Activated T-cell treated with anti-CD3 and anti-CD28 coated beads for 48 hours (primary cell): ENCODE results near the gene CCDC102B.
"Not testable (repeated sequence)": the region's sequence is repeated elsewhere in the genome, so short reads cannot be mapped to it uniquely, and the experiment has no call there.

Experiments used
- DNase-seq: peaks from one replicate; pipeline ENCODE4 v3.0.0-alpha.2; 2020; ENCODE audit warnings: low read depth

The CCDC102B gene

DNA sequence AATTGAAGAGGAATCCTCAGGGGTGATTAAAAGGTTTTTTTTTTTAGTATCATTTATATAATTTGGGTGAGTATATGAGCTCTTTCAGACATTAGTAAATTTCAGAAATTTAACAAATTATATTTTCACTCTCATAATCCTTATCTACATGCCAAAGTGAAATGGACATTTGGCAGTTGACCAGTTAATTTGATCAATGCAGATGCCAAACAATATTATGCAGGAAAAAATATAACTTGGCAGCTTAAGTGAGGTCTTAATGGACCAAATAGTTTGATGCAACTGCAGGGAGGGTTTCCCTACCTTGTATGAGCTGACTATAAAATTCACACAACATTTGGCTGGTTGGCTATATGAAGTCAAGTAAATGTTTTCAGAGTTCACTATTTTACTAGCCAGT is 185.2 kb downstream of the CCDC102B start:
- DNase-seq: no peak

DNA sequence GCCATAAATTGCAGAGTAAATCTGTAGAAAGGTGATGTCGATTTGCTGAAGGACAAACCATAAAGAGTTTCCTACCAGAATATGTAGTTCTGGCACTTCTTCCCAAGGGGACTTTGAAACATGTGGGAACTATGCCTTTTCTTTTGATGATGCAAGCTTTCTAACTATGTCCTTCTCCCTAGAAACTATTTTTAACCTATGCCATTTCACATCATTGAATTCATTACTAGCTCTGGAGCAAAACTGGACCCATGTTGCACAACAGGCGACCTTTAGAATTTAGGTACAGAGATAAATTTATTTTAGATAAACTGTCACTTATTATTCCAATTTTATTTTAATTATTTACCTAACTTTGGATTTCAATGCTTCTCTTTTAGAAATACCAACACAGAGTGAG is 186.5 kb downstream of the CCDC102B start:
- no peak for DNase-seq

DNA sequence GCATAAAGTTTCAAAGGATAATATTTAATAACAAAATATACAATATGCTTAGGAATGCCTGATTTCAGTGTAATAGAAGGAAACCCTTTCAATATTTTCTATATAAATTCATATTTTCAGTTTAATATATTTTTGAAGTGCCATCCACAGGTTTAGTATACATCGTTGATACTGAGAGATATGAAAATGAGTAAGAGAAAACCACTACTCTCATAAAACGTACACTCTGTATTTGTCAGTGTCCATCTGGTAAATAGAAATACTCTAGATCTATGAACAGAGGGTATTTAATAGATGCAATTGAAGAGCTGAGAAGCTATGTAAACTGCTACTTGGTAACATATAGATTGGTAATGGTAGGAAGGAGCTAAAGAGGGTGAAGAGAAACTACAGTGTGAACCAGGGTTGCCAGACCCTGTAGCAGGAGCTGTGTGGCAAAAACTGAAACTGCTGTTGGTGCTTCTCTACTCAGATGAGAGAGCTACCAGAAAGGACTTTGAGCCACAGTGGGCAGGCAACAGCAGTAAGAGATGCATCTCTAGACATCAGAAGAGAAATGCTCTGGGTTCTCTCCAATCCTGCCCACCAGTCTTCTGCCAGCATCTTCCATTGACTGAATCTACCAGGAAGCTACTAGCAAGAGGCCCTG is 187.4 kb downstream of the CCDC102B start:
- no peak for DNase-seq

DNA sequence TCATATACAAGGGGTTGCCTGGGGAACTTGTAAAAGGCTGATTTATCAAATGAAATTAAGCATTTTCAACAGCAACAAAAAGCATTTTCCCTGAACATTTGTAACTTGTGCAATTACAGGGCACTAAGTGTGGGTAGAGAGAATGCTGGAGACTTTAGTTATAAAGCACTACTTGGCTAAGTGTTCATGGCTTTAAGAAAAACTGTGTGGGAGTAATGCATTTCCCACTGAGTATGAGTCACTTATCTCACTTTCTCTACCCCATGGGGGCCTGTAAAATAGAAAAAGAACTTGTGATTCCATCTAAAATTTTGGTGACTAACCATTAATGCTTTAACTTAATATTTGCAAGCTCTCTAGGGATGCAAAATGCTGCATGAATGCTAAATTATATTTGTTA is 193.4 kb downstream of the CCDC102B start:
- no peak for DNase-seq

DNA sequence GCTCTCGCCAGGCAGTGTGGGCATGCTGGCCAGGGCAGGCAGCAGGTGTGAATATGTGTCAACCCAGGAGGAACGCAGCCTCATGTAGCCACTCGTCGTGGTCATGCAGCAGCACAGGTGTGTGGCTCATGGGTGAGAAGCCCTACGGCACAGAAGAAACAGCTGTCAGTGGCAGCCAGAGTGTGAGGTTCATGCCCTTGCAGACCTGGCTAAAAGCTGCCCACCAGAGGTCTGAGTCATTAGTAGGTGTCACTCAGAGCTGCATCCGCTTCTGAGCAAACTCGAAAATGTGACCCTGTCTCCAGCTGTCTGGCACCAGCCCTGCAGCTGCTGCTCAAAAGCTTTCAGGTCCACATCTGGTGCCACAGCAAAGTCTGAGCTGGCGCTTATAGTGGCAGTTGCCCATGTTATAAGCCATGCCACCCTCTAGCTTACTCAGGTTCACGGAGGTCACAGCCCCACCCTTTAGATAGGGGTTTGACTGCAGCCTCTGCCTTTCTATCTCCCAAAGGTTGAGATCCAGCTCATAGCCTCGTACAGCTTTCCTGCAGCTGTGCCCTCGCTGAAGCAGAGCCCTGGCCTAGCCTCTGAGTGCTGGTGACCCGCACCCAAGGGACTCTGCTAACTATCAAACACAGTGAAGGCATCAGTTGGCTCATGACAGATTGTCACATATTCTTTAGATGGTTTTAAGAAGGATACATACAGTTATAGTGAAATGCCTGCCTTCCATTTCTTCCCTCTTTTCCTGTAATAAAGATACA is 195.0 kb downstream of the CCDC102B start:
- DNase-seq: no peak

DNA sequence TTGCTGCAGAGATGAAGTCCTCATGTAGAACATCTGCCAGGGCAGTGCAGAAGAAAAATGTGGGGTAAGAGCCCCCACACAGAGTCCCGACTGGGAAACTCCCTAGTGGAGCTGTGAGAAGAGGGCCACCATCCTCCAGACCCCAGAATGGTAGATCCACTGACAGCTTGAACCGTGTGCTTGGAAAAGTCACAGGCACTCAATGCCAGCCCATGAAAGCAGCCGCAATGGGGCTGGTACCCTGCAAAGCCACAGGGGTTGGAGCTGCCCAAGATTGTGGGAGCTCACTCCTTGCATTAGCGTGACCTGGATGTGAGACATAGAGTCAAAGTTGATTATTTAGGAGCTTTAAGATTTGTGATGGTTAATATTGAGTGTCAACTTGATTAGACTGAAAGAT is 197.8 kb downstream of the CCDC102B start:
- no peak for DNase-seq

DNA sequence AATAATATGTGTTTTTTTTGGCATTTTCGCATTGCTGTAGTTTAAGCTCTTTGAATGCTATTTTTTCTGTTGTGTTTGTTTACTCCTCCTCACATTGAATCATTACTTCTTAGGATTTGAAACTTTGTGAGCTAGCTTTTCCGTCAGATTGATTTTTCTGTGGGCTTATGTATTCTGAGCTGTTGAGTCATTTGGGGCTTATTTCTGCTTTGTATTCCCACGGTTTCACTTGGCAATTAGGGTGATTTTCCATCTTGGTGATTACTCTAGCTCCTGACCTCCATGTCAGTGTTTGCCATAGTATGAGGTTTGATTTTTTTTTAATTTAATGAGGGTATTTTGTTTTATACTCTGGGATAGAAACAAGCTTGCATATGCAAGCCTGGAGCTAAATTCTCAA is 200.0 kb downstream of the CCDC102B start:
- no peak for DNase-seq

DNA sequence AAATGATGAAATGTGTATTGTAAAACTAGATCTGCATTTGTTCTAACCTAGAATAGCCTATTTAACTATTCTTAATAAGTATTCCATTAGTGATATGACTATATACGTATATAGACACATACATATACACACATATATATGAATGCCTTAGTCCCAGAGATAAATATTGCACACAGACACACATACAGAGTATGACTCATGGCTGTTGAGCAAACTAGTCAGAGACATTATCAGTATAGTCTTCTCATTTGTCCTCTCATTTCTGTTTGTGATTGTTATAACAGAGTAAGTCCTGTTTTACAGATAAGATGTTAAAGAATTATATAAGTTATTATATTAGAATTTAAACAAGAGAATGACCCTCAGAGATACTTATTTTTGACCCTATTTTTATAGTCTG is 202.5 kb downstream of the CCDC102B start:
- no peak for DNase-seq

DNA sequence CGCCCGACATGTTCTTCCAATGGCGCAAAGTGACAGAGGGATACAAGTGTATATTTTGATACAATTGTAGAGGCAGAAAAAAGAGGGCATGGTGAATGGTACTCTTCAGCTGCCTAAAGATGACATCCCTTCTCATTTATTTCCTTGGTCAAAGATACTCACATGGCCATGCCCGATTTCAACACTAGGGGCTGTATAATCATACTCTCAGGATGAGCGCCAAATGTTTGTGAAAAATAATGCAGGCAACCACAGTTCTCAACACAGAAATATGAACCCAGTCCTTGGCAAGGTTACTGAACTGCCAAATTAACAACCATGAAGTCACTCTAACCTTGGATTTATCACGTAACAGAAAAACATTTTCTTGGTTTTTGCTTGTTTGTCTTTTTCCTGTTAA is 204.4 kb downstream of the CCDC102B start:
- no peak for DNase-seq

DNA sequence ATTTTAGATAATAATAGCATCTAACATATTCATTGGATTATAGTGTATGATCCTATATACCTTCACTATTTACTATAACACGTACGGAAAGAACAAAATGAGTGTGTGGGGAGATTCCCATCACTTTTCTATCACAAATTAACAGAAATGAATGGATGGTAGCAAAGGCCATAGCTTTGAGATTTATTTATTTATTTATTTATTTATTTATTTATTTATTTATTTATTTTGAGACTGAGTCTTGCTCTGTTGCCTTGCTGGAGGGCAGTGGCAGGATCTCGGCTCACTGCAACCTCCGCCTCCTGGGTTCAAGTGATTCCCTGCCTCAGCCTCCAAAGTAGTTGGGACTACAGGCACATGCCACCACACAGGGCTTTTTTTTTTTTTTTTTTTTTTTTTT is 208.3 kb downstream of the CCDC102B start:
- not testable (repeated sequence) for DNase-seq

DNA sequence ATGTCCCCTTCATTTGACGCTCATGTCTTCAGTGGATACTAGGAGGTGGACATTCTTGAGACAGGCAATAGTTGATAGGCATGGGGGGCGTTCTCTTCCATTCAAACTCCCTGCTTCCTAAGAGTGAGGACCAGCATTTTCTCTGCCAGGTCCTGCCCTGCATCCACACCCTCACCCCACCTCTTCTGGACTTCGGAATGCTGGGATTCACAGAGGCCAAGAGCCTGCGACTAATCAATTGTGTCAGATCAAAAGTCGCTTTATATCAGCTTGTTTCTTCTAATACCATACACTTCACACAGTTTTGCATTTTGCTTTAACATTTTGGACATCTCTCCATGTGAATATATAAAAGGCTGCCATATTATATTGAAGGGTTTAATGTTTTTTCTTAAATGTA is 210.7 kb downstream of the CCDC102B start:
- DNase-seq: no peak

DNA sequence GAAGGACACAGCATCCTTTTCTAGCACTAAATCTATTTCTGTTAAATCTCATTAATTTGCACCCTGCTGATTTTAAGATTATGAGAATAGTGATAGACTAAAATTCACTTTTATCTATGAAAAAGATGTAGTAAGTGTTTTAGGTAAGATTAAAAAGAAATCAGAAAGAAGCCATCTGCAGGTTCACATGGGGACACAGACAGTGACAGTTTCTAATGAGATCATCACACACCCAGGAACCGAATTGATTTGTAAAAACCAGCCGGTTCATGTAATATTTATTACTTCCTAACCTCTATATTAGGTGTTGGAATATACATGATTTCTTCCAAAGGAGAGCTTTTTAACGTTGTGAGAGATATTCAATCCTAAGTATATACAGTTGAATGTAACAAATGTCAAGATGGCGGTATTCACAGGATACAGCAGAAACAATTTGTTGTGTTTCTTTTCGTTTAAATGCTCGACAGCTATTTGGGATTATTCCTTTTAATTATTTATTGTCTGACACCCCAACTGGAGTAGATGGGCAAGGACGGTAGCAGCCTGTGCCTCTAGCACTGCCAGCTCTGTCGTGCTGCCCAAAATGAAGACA is 223.4 kb downstream of the CCDC102B start:
- no peak for DNase-seq

DNA sequence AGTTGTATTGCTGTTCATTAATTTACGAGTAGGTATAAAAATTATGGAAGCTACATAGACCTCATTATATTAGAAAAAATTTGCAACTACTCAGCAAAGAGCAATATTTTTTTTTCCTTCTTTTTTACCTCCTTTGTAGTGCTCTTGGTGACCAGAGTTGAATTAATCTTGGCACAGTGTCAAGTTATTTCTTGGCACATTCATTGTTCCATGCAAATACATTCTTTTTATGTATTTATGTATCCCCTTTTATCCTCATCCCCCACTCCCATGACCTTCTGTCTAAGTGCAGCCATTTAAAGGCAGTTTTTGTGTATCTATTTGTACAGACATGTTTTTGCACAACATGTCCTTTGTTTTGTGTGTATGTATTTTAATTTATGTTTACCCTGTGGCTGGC is 224.5 kb downstream of the CCDC102B start:
- no peak for DNase-seq

DNA sequence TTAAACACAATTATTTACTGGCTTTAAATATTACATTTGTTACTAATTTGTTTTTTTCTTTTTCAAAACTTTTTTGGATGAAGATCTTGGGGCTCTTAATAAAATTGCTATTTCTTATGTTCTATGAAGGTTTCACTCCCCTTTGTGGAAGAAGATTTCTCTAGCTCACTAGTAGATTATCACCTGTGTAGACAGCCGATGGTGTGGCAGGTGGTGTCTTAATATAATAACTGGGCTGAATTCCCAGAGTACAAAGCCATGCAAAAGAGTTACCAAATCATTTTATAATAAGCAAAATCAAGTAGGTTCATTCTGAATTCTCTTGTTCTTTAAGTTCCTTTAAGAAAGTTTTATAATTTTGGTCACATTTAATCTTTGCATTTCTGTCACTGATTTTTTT is 233.7 kb downstream of the CCDC102B start:
- DNase-seq: no peak

DNA sequence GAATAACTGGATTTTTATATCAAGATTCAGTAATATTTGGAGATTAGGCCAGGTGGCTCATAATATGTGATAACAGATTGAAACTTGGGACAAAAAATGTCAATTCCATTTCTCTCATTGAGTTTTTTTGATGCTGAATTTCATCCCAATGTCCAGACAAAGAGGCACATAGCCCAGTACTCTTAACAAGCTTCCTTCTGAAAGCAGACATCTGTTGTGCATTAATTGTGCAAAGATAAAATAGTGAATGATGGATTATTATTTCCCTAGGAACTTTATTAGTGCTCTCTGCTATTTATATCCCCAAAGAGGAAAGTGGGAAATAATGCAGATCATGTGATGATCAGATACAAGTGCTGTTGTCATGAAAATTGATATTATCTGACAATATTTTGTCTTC is 234.1 kb downstream of the CCDC102B start:
- DNase-seq: no peak

DNA sequence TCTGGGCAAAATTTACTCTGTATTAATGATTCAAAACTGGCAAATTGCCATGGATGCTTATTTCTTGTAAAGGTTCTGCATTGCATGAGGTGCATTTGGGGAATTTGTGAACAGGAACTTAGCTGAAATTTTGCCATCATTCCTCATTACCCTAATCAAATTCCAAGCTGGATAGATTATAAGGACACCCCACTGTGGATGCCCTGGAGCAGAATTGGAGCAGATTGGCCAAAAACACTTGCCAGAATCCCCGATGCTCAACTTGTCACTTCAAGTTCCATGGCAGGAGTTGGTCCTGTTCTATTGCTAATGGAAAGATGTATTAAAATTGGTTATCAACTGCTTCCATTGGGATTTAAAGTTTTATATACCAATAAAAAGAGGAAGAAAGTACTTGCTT is 237.9 kb downstream of the CCDC102B start:
- no peak for DNase-seq

DNA sequence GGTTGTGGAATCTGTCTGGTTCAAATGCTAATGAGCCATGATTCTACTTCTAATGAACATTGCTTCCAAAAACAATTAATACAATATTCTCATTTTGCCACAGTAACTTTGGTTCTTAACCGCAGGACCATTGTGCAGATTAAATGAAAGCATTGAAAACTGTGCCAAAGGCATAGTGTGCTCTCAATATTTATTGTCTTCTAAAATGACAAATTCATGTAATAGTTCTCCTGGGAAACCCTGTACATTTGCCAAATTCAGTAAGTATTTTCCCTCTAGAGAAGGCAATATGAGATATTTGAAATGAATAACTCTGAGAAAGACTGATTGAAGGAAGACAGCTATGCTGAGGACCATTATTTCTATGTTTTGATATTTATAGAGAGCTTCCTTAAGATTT is 246.3 kb downstream of the CCDC102B start:
- DNase-seq: no peak

DNA sequence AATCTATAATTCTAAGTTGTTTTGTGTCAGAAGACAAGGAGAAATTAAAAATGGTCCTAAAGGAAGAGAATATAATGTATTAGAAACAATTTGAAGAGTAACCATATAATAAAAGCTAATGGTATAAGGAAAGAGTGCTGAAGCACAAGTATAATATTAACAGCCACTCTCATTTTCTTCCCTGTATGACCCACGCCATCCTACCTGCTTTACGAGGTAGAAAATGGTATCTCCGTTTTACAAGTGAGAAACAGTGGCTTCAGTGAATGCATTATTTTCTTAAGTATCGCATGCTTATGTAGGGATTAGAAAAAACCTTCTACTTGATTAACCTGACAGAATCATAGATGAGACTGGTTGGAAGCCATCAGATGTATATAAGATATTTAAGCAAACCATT is 266.2 kb downstream of the CCDC102B start:
- no peak for DNase-seq

DNA sequence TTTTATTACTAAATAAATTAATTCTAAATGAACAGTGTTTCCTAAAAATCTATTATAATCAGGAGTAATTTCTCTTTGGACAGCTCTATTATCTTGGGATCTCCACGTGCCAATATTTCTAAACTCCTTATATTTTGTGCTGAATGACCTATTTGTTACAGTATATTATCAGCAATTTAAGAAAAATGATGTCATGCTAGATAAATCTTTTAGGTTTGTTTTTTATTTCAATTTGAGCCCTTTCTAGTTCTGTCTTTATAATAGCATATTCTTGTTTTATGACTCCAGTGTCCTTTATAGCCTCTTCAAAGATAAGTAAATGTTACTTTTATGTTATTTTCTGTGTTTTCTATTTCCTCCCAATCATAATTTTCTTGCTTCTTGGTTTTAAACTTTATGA is 269.2 kb downstream of the CCDC102B start:
- no peak for DNase-seq

DNA sequence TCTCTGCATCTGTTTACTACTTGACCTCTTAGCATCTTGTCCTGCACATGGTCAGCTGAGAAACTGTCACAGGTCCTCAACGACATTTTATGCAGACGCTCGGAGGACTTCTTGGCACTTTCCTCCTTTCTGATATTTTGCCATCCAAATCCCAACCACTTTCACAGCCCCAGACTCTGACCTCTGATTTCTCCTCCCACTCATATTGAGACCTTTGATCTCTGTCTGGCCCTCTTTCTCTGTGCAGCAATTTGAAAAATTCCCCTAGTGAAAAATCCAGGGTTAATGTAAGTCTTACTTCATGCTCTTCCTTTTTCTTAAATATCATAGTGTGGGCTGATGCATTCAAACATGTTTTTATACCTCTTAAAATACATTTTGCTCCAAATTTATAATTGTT is 273.8 kb downstream of the CCDC102B start:
- DNase-seq: no peak

DNA sequence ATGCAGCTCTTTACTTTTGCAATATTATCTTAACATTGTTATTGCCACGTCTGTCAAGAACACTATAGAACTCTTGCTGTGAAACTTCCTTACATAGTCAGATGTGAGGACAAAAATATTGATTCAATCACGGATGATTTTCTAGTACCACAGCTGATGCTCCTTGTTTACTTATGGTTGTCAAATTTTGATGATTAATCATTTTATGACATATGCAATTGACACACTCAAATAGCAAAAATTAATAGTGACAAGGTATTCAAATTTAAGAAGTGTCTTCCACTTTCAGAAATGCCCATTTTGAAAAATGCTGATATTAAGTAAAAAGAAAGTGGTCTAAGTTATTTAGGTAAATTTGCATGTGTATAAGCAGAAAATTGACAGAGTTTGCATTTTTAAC is 284.0 kb downstream of the CCDC102B start:
- no peak for DNase-seq

DNA sequence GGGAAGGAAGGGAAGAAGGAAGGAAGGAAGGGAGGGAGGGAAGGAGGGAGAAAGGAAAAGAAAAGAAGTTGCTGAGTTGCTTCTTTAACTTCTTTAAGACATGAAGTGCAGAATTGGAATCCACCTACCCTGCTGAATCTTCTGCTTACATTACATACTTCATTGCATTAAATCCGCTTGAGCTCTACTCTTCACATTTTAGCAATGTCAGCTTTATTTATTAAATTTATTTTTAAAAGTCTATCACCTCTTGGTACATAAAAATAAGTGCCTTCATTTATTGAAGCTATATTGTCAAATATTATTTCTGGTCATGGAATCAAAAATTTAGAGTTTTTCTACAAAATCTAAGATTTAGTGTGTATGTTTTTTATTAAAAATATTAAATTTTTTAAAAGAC is 284.6 kb downstream of the CCDC102B start:
- DNase-seq: no peak

DNA sequence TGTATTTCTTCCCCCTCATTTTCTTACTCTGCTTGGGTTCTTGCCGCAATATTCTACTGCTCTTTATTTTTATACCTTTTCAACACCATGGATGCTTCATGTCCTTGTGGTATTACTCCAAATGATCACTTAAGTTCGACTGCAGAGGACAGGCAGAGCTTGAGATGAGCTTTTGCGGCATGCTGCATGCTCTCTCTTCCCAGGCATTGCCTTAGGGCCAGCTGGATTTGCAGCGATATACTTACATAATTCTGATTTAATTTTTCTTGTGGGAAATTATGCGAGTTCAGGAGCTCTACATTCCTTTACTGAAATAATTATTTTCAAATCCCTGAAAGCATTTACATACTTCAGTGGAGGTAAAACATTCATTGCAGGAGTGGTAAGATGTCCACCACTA is 288.1 kb downstream of the CCDC102B start:
- DNase-seq: no peak

DNA sequence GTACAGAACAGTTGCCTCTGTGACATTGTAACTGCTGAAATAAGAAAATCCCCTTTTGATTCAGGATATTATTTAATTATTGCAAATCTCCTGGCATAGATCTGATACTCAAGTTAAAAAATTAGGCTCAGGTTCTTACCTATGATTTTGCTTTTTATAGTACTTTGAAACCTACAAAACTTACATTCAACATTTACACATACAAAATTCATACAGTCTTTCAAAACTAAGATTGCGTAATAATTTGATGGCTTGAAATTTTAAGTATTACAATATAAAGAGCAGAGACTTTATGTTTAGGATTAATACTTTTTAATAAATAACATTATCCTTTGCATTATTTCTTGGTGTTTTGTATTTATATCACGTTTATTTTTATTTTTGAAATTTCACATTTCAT is 291.1 kb downstream of the CCDC102B start:
- DNase-seq: no peak
